HepG2 (cell line): ENCODE data around the gene MON1A. TPM values are rescaled to one million over a fixed set of nuclear protein-coding genes. Genes with fewer than 3 reads are reported as not detected.

Source experiments
- ATAC-seq: fragments of 200-7000 bp; cut with Tn5 transposase; 3 replicates; pipeline ENCODE4 v1.9.1; 2020; ENCODE audit warnings: mild to moderate bottlenecking, moderate library complexity
- BruUV-seq: library from RNA; stranded (reverse); fragments of 400-500 nt; replicated peaks from 2 replicates; lab custom pipeline; 2021; lab: Mats Ljungman, UMichigan
- CTCF ChIA-PET: fragments of 300-600 bp; formaldehyde crosslinking; extraction: SDS; loops from one replicate; lab custom pipeline; 2021; ENCODE audit warnings: low total read pairs, inconsistent platforms, low intra/inter-chr PET ratio; lab: Yijun Ruan, JAX
- POLR2A ChIA-PET: fragments of 350-600 bp; sonication (Branson Sonifier 250); formaldehyde crosslinking; loops from one replicate; lab custom pipeline; 2020; ENCODE audit warnings: antibody characterized with exemption, inconsistent platforms; lab: Yijun Ruan, JAX
- DNase-seq: peaks from one replicate; pipeline ENCODE4 v3.0.0-alpha.2; 2015; ENCODE audit warnings: low spot score
- FAIRE-seq: peaks from 3 replicates; lab custom pipeline; 2011; peaks lifted over from hg19 to GRCh38; lab: Jason Lieb, UNC
- H2AFZ ChIP-seq: one replicate; pipeline ENCODE4 v1.6.1; 2011; ENCODE audit warnings: low read length, inconsistent platforms
- H3K27ac ChIP-seq: fragments of 300-600 bp; 3 replicates; pipeline ENCODE4 v1.8.0; 2011; ENCODE audit warnings: mixed run types, mild to moderate bottlenecking, mixed read lengths, low read length, inconsistent platforms; ENCODE audit not compliant: insufficient read depth; ENCODE audit errors: extremely low read length
- H3K27me3 ChIP-seq, 2 experiments: fragments of 200-600 bp in 1 of 2; 2 replicates in 1 of 2; 3 replicates in 1 of 2; pipeline versions ENCODE4 v1.6.0 to v1.8.0; 2011; ENCODE audit warnings: low read length in 2 of 2, mild to moderate bottlenecking in 2 of 2, moderate library complexity in 2 of 2, inconsistent platforms in 1 of 2; ENCODE audit not compliant: insufficient read depth in 2 of 2, control insufficient read depth in 1 of 2
- H3K36me3 ChIP-seq, 2 experiments: fragments of 200-600 bp in 1 of 2; replicated peaks in 1 of 2; 2 replicates in 1 of 2; 3 replicates in 1 of 2; pipeline versions ENCODE4 v1.5.1 to v1.8.0; 2011; ENCODE audit warnings: low read length in 2 of 2, inconsistent platforms in 1 of 2; ENCODE audit not compliant: insufficient read depth in 2 of 2, control insufficient read depth in 1 of 2
- H3K4me1 ChIP-seq: 2 replicates; pipeline ENCODE4 v1.5.1; 2012; ENCODE audit warnings: low read length, inconsistent platforms; ENCODE audit not compliant: insufficient read depth
- H3K4me2 ChIP-seq: 2 replicates; pipeline ENCODE4 v1.6.0; 2011; ENCODE audit warnings: low read depth, low read length, inconsistent platforms
- H3K4me3 ChIP-seq, 3 experiments: fragments of 200-600 bp in 1 of 3; sonication (generic), shearing (Covaris generic) in 1 of 3; replicated peaks in 1 of 3; 2 replicates each; pipeline ENCODE4 v1.5.1; 2011 to 2016; ENCODE audit warnings: low read length in 3 of 3, inconsistent platforms in 2 of 3, low read depth in 2 of 3, mild to moderate bottlenecking in 2 of 3, control low read depth in 1 of 3, mixed read lengths in 1 of 3; ENCODE audit not compliant: insufficient read depth in 1 of 3
- H3K79me2 ChIP-seq: one replicate; pipeline ENCODE4 v1.6.1; 2011; ENCODE audit warnings: low read length, inconsistent platforms; ENCODE audit not compliant: insufficient read depth
- H3K9ac ChIP-seq: 2 replicates; pipeline ENCODE4 v1.6.0; 2011; ENCODE audit warnings: mild to moderate bottlenecking, low read depth, low read length, inconsistent platforms; ENCODE audit not compliant: insufficient read depth
- H3K9me3 ChIP-seq: 2 replicates; pipeline ENCODE4 v1.5.1; 2012; ENCODE audit warnings: mild to moderate bottlenecking, low read length
- H4K20me1 ChIP-seq: 2 replicates; pipeline ENCODE4 v1.6.0; 2011; ENCODE audit warnings: inconsistent platforms, mild to moderate bottlenecking, low read length, moderate library complexity; ENCODE audit not compliant: insufficient read depth
- AKAP8 ChIP-seq: sonication (generic); formaldehyde crosslinking; IDR thresholded peaks from 2 replicates; pipeline ENCODE4 v1.5.1; 2020; ENCODE audit warnings: mild to moderate bottlenecking, missing genetic modification reagents
- CCAR2 ChIP-seq: fragments of 200-400 bp; formaldehyde crosslinking; optimal IDR thresholded peaks from 2 replicates; pipeline ENCODE3; 2018; ENCODE audit warnings: low read depth, mild to moderate bottlenecking, low read length, moderate library complexity
- CHCHD3 ChIP-seq: sonication (generic); formaldehyde crosslinking; IDR thresholded peaks from 2 replicates; pipeline ENCODE4 v1.8.0; 2022; ENCODE audit warnings: mild to moderate bottlenecking, missing genetic modification reagents, moderate library complexity
- U2AF1 ChIP-seq: fragments of 200-400 bp; formaldehyde crosslinking; optimal IDR thresholded peaks from 2 replicates; pipeline ENCODE3; 2017; ENCODE audit warnings: mild to moderate bottlenecking, low read depth, low read length
- ZNF496 ChIP-seq: sonication (generic); formaldehyde crosslinking; IDR thresholded peaks from 2 replicates; pipeline ENCODE4 v1.8.1; 2023; ENCODE audit warnings: mild to moderate bottlenecking, moderate library complexity, missing genetic modification reagents; ENCODE audit not compliant: insufficient replicate concordance
- WGBS: methylation state at CpG from one replicate; pipeline ENCODE4 v1.1.6; 2017; ENCODE audit warnings: low lambda C conversion rate; 5-methylcytosine and 5-hydroxymethylcytosine counted together
- in situ Hi-C: cut with HindIII; loops from 2 replicates; pipeline ENCODE4 v1.10.0; 2017; ENCODE audit warnings: low pct_unique_long_range_greater_than_20kb; ENCODE audit not compliant: extremely low pct_ligation_motif_present
- intact Hi-C: fragments of 100-400 bp; cut with micrococcal nuclease; formaldehyde crosslinking; loops from one replicate; pipeline ENCODE4 v1.10.0; 2022; ENCODE audit not compliant: unreplicated experiment
- polyA plus RNA-seq, 8 experiments: library from polyadenylated mRNA; depleted of rRNA in 3 of 8; stranded (reverse) in 7 of 8; unstranded in 1 of 8; fragments of >200 nt; fragmentation: Illumina TruSeq in 4 of 8; extraction: Trizol in 4 of 8; gene quantifications; 2 replicates each; pipeline versions ENCODE4 v1.2.1 to v1.2.3, GENCODE V29; 2011 to 2016; ENCODE audit warnings: low read depth in 4 of 8, missing spikeins in 1 of 8, mixed read lengths in 1 of 8; ENCODE audit not compliant: insufficient read depth in 1 of 8
- total RNA-seq, 5 experiments: library from RNA; depleted of rRNA; stranded (reverse); fragments of >200 nt; fragmentation: Illumina TruSeq; extraction: Trizol; gene quantifications; 2 replicates each; pipeline ENCODE4 v1.2.3, GENCODE V29; 2016; ENCODE audit warnings: low read depth in 1 of 5
- TF ChIP-seq, protein P1 (sequence below): sonication (generic); formaldehyde crosslinking; IDR thresholded peaks from 2 replicates; pipeline ENCODE4 v1.4.0; 2020; ENCODE audit warnings: mild to moderate bottlenecking, missing genetic modification reagents

Gene MON1A
- total and polyA plus RNA-seq, 2 of the 13 experiments (the other 11 are each of a cell fraction or from before 2014, with no cell fraction given): 4.6 to 9.0 TPM

DNA sequence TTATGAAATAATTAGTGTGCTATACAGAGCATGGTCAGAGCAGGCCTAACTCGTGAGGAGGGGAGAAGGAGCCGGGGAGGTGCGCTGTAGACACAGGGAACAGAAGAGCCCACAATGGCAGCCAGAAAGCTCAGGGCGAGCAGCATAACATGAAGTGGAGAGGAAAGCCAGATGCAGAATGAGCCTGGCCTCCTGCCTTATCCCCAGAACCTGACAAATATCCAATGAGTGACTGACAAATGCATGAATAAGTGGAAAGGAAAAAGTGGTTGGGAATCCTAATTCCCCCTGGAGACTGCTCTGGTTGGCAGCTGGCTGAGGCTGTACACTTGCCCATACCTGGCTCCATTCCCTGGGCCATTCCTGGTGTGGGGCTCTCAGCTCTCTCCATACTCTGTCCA lies 16.7 kb downstream of the MON1A start:
- BruUV-seq: no TSS peak
- Histone ChIP-seq H3K9ac (no peak overlapping the region), H3K4me2 (no peak overlapping the region), H2AFZ (no peak overlapping the region), H3K27me3 (no peaks in the 10 kb centered on the region), H3K36me3 (no peaks in the 10 kb centered on the region; a peak in 2 of 5 replicates), H3K4me1 (no peaks in the 10 kb centered on the region), H3K79me2 (no peaks in the 10 kb centered on the region), H3K9me3 (no peaks in the 10 kb centered on the region), H3K4me3 (no peak overlapping the region), H3K27ac (no peak overlapping the region), H4K20me1 (no peaks in the 10 kb centered on the region)
- no peak for TF ChIP-seq ZNF496 (CRISPR knock-in tag)
- no peak for TF ChIP-seq CCAR2
- TF ChIP-seq, protein P1, sequence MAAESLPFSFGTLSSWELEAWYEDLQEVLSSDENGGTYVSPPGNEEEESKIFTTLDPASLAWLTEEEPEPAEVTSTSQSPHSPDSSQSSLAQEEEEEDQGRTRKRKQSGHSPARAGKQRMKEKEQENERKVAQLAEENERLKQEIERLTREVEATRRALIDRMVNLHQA (CRISPR knock-in tag): no peak
- no peak for TF ChIP-seq CHCHD3 (CRISPR knock-in tag)
- TF ChIP-seq AKAP8 (CRISPR knock-in tag): no peak
- ATAC-seq: no peak
- no peak for DNase-seq
- intact Hi-C loops (no loop called here), in situ Hi-C loops (no loop called here)
- ChIA-PET CTCF (no interaction called here), POLR2A (no interaction called here)
- 97% methylated on average over 4 of the region's 4 CpGs for WGBS
- FAIRE-seq: no peak

DNA sequence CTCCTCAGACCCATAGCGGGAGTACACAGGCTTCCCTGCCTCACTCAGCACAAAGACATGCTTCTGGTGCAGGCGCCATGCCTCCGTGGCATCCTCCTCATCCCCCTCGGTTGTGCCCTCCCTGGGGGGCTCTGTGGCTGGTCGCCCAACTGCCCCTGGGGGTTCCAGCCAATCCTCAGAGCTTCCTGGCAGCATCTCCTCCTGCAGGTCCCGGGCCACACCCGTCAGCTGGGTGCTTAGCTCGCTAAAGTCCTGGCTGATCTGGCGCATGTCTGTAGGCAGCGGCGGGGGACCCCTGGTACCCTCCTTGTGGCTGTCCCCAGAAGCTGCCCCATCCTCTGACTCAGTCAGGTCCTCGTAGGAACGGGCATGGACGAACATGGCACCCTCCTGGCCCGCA lies 18.0 kb downstream of the MON1A start:
- H4K20me1 ChIP-seq: no peaks in the 10 kb centered on the region
- H3K4me1 ChIP-seq: no peaks in the 10 kb centered on the region
- FAIRE-seq: no peak
- no peak overlapping the region for H3K9ac ChIP-seq
- no TSS peak for BruUV-seq
- no peaks in the 10 kb centered on the region for H3K79me2 ChIP-seq
- ChIA-PET CTCF (no interaction called here), POLR2A (no interaction called here)
- in situ Hi-C loops (no loop called here), intact Hi-C loops (no loop called here)
- DNase-seq: no peak
- TF ChIP-seq U2AF1: no peak
- no peak overlapping the region for H2AFZ ChIP-seq
- no peaks in the 10 kb centered on the region for H3K9me3 ChIP-seq
- H3K36me3 ChIP-seq: no peaks in the 10 kb centered on the region; a peak in 2 of 5 replicates
- H3K27ac ChIP-seq: no peak overlapping the region
- H3K4me2 ChIP-seq: no peak overlapping the region
- H3K27me3 ChIP-seq: no peaks in the 10 kb centered on the region
- no peak overlapping the region for H3K4me3 ChIP-seq
- 91% methylated on average over 5 of the region's 15 CpGs for WGBS
- no peak for ATAC-seq
